Transverse colon (tissue), 3 donors: ENCODE data around the gene CABP4.

ENCODE experiments used
- EP300 ChIP-seq: sonication (generic); formaldehyde crosslinking; IDR thresholded peaks from one replicate; pipeline ENCODE4 v1.6.1; 2017; ENCODE audit warnings: antibody characterized with exemption, low read depth
- POLR2A ChIP-seq: fragments of 450-650 bp; IDR thresholded peaks from one replicate; pipeline ENCODE4 v1.6.1; 2016; ENCODE audit warnings: antibody characterized with exemption, mild to moderate bottlenecking, moderate library complexity
- TF ChIP-seq, protein P1 (sequence below), 5 experiments: fragments of 200-600 bp in 3 of 5; fragments of 450-650 bp in 2 of 5; sonication (generic) in 3 of 5; IDR thresholded peaks; 1 replicate in 2 of 5; 2 replicates in 3 of 5; pipeline ENCODE4 v1.5.1; 2016 to 2017; ENCODE audit warnings: antibody characterized with exemption in 5 of 5, inconsistent platforms in 3 of 5, mild to moderate bottlenecking in 2 of 5, moderate library complexity in 1 of 5

DNA sequence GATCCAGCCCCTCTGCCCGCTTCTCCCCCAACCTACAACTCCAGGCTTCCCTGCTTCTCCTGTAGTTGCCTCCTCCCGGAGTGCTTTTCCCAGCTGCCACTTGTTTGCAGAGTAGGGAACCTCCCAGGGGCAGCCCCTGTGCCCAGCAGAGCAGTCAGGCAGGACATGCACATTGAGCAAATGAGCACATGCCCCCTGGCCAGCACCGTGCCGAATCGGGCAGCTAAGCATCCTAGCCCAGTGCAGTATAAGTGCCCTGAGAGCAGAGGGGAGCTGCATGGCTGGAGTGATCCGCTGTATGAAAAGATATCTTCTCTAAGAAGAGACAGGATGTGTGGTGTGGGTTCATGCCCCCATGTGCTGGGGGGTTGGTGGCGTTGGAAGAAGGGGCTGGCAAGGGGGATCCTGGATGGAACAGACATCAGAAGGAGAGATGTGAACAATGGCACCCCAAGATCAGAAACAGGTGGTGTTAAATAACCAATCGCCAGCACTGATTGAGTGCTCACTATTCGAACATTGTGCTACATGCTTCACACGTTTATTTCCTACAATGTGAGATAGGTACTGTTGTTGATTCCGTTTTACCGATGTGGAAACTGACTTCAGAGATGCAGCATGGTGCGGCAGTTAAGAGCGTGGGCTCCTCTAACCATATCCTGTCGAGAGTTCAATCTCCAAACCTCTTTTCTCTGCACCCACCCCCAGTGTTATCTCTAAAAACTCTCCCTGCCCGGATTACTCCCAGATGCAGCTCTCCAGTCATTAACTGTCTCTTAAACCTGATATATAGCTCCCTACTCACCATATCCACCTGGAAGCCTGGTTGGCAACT, 28.9 kb downstream of the CABP4 start:
- TF ChIP-seq POLR2A (no peak), EP300 (no peak)
- TF ChIP-seq, protein P1, sequence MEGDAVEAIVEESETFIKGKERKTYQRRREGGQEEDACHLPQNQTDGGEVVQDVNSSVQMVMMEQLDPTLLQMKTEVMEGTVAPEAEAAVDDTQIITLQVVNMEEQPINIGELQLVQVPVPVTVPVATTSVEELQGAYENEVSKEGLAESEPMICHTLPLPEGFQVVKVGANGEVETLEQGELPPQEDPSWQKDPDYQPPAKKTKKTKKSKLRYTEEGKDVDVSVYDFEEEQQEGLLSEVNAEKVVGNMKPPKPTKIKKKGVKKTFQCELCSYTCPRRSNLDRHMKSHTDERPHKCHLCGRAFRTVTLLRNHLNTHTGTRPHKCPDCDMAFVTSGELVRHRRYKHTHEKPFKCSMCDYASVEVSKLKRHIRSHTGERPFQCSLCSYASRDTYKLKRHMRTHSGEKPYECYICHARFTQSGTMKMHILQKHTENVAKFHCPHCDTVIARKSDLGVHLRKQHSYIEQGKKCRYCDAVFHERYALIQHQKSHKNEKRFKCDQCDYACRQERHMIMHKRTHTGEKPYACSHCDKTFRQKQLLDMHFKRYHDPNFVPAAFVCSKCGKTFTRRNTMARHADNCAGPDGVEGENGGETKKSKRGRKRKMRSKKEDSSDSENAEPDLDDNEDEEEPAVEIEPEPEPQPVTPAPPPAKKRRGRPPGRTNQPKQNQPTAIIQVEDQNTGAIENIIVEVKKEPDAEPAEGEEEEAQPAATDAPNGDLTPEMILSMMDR (IDR thresholded peaks at IDR 0.05), result no peak
